ENCODE data around the gene CASKIN1.
"Not testable (repeated sequence)": the region's sequence is repeated elsewhere in the genome, so short reads cannot be mapped to it uniquely, and the experiment has no call there.

CASKIN1 gene

DNA sequence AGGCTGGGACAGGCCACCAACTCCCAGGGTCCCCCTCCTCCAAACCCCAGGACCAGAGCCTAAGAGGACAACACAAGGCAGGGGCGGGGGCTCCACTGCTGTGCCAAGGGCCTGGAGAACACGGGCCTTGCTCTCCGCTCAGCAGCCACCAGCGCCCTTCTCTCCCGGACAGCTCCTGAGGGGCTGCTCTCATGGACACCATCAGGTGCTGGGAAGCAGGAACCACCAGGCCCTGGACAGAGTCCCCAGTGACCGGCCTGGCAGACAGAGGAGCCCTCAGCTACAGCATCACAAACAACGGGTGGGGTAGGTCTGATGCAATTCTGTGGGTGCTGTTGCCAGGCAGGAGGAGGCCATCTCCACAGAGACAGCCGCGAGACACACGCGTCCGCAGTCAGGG is 62.6 kb downstream of the CASKIN1 start:
- not testable (repeated sequence) for DNase-seq (ENCODE audit: low spot score)

DNA sequence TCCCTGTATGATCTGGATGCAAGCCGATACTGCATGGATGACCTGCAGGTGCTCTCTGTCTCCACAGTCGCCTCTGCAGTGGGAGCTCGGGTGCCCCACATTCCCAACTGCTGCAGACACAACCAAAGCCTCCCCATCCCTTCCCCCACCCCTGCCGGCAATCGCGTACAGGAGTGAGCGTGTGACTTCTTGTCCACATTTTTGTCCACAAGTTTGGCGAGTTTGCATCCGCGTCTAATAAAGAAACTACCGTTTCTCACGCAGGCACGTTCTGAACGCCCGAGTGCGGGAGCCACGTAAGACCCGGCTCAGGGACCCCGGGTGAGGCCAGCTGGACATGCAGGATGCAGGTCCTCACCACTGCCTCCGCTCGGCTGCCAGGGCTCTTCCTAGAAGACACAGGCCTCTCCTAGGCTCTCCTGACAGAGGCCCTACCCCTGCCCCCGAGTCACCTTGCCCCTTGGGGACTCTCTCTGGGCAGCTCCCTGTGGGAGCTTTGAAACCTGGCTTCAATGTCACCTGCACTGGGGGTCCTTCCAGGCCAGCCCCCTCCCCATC is 66.4 kb downstream of the CASKIN1 start:
- DNase-seq (ENCODE audit: low spot score), result not testable (repeated sequence)

DNA sequence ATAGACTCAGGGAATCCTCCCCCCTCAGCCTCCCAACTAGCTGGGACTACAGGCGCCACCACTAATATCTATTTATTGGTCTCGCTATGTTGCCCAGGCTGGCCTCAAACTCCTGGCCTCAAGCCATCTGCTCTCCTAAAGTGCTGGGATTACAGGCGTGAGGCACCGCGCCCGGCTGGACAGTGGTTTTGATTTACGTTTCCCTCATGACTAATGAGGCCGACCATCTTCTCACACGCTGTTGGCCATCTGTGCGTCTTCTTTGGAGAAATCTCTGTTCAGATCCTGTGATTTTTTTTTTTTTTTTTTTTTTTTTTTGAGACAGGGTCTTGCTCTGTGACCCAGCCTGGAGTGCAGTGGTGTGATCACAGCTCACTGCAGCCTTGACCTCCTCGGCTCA is 67.2 kb downstream of the CASKIN1 start:
- DNase-seq (ENCODE audit: low spot score), result not testable (repeated sequence)

DNA sequence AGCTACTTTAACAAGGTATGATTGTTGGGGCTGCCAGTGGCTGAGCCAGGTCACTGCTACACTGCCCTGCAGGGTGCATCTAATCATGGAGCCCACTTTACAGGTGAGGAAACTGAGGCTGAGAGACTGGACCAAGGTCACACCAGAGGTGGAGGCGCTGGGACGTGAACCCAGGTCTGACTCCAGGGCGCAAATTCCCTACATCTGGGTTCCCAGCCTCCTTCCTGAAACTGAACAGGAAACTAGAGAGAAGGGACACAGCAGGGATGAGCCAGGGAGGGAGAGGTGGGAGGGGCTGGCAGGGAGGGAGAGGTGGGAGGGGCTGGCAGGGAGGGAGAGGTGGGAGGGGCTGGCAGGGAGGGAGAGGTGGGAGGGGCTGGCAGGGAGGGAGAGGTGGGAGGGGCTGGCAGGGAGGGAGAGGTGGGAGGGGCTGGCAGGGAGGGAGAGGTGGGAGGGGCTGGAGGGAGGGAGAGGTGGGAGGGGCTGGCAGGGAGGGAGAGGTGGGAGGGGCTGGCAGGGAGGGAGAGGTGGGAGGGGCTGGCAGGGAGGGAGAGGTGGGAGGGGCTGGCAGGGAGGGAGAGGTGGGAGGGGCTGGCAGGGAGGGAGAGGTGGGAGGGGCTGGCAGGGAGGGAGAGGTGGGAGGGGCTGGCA is 68.7 kb downstream of the CASKIN1 start:
- DNase-seq (ENCODE audit: low spot score), result not testable (repeated sequence)
